ENCODE measurements around the gene ELOVL2.

Gene ELOVL2

GRCh38 chr6:11013721-11014070 is 30.4 kb downstream of the ELOVL2 start:
- no peak overlapping the region for H3K4me3 ChIP-seq (ENCODE audit: low read depth in 1 of 2, low read length in 1 of 2)
- no peaks in the 10 kb centered on the region for H3K36me3 ChIP-seq
- TF ChIP-seq CTCF (IDR thresholded peaks at IDR 0.05), result no peak
- peaks cover 56% of the 10 kb centered on the region for H3K27me3 ChIP-seq
- H3K9me3 ChIP-seq, result no peaks in the 10 kb centered on the region
- no peaks in the 10 kb centered on the region for H3K4me1 ChIP-seq (ENCODE audit: control insufficient read depth in 1 of 2, insufficient read depth in 1 of 2, low read depth in 1 of 2, low read length in 1 of 2)
- H3K27ac ChIP-seq, result no peak overlapping the region

GRCh38 chr6:11012976-11013720 is 31.0 kb downstream of the ELOVL2 start:
- Histone ChIP-seq H3K4me3 (ENCODE audit: low read depth in 1 of 2, low read length in 1 of 2) (no peak overlapping the region), H3K9me3 (no peaks in the 10 kb centered on the region), H3K4me1 (ENCODE audit: control insufficient read depth in 1 of 2, insufficient read depth in 1 of 2, low read depth in 1 of 2, low read length in 1 of 2) (no peaks in the 10 kb centered on the region), H3K36me3 (no peaks in the 10 kb centered on the region), H3K27ac (no peak overlapping the region), H3K27me3 (peaks cover 56% of the 10 kb centered on the region)
- no peak for TF ChIP-seq CTCF (IDR thresholded peaks at IDR 0.05)

GRCh38 chr6:11012295-11012754 is 31.8 kb downstream of the ELOVL2 start:
- no peak overlapping the region for H3K4me3 ChIP-seq (ENCODE audit: low read depth in 1 of 2, low read length in 1 of 2)
- no peaks in the 10 kb centered on the region for H3K9me3 ChIP-seq
- H3K27me3 ChIP-seq, result peaks cover 52% of the 10 kb centered on the region
- no peak overlapping the region for H3K27ac ChIP-seq
- no peaks in the 10 kb centered on the region for H3K36me3 ChIP-seq
- TF ChIP-seq CTCF (IDR thresholded peaks at IDR 0.05), result no peak
- no peaks in the 10 kb centered on the region for H3K4me1 ChIP-seq (ENCODE audit: control insufficient read depth in 1 of 2, insufficient read depth in 1 of 2, low read depth in 1 of 2, low read length in 1 of 2)

GRCh38 chr6:11011787-11012234 is 32.3 kb downstream of the ELOVL2 start:
- no peaks in the 10 kb centered on the region for H3K4me1 ChIP-seq (ENCODE audit: control insufficient read depth in 1 of 2, insufficient read depth in 1 of 2, low read depth in 1 of 2, low read length in 1 of 2)
- no peak overlapping the region for H3K4me3 ChIP-seq (ENCODE audit: low read depth in 1 of 2, low read length in 1 of 2)
- TF ChIP-seq CTCF (IDR thresholded peaks at IDR 0.05), result no peak
- no peak overlapping the region for H3K27ac ChIP-seq
- H3K36me3 ChIP-seq, result no peaks in the 10 kb centered on the region
- peaks cover 47% of the 10 kb centered on the region for H3K27me3 ChIP-seq
- H3K9me3 ChIP-seq, result no peaks in the 10 kb centered on the region

GRCh38 chr6:11009353-11009752 is 34.8 kb downstream of the ELOVL2 start:
- H3K27ac ChIP-seq, result no peak overlapping the region
- no peak for TF ChIP-seq CTCF (IDR thresholded peaks at IDR 0.05)
- no peaks in the 10 kb centered on the region for H3K9me3 ChIP-seq
- H3K4me1 ChIP-seq (ENCODE audit: control insufficient read depth in 1 of 2, insufficient read depth in 1 of 2, low read depth in 1 of 2, low read length in 1 of 2), result no peaks in the 10 kb centered on the region
- peaks cover 29% of the 10 kb centered on the region for H3K27me3 ChIP-seq
- H3K4me3 ChIP-seq (ENCODE audit: low read depth in 1 of 2, low read length in 1 of 2), result no peak overlapping the region
- H3K36me3 ChIP-seq, result no peaks in the 10 kb centered on the region

All from neutrophil (primary cell).